Loucy (cell line): ENCODE measurements around the gene RFTN2.

Experiments used
- EZH2phosphoT487 ChIP-seq: fragments of 200-600 bp; IDR thresholded peaks from 2 replicates; pipeline ENCODE4 v1.6.1; 2018; ENCODE audit warnings: antibody characterized with exemption, mild to moderate bottlenecking, moderate library complexity, borderline replicate concordance
- TF ChIP-seq, protein P1 (sequence below): fragments of 200-600 bp; sonication (generic); conservative IDR thresholded peaks from 2 replicates; pipeline ENCODE4 v1.5.1; 2014; ENCODE audit warnings: mild to moderate bottlenecking, antibody characterized with exemption, low read length

DNA sequence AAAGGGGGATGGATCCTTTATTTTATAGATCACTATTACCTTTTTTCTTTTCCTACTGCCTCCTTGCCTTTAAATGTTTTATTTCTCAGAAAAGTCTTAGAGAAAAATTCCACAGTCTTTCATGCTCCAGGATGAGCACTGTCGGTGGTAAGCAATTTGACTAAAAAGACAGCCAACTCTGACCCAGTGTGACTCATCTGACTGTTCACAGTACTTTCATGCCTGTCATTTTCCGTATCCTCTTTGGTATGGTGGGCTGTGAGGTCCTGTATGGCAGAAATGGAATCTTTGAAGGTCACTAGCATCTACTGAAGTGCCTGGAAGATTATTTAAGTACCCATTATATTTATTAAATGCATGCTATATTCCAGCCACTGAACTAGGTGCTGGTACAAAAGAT lies 2.1 kb upstream of the RFTN2 start:
- TF ChIP-seq, protein P1, sequence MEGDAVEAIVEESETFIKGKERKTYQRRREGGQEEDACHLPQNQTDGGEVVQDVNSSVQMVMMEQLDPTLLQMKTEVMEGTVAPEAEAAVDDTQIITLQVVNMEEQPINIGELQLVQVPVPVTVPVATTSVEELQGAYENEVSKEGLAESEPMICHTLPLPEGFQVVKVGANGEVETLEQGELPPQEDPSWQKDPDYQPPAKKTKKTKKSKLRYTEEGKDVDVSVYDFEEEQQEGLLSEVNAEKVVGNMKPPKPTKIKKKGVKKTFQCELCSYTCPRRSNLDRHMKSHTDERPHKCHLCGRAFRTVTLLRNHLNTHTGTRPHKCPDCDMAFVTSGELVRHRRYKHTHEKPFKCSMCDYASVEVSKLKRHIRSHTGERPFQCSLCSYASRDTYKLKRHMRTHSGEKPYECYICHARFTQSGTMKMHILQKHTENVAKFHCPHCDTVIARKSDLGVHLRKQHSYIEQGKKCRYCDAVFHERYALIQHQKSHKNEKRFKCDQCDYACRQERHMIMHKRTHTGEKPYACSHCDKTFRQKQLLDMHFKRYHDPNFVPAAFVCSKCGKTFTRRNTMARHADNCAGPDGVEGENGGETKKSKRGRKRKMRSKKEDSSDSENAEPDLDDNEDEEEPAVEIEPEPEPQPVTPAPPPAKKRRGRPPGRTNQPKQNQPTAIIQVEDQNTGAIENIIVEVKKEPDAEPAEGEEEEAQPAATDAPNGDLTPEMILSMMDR = no peak
- TF ChIP-seq EZH2phosphoT487 = no peak
